GM19468 (cell line): ENCODE data around the gene PCDHGA7.
"Not testable (repeated sequence)": the region's sequence is repeated elsewhere in the genome, so short reads cannot be mapped to it uniquely, and the experiment has no call there.

Experiments
- ATAC-seq: cut with Tn5 transposase; IDR thresholded peaks from one replicate; pipeline ENCODE4 v1.9.1; 2021; ENCODE audit warnings: mild to moderate bottlenecking, moderate library complexity, moderate number of reproducible peaks; ENCODE audit not compliant: unreplicated experiment; ENCODE audit errors: extremely low read depth

The PCDHGA7 gene

DNA sequence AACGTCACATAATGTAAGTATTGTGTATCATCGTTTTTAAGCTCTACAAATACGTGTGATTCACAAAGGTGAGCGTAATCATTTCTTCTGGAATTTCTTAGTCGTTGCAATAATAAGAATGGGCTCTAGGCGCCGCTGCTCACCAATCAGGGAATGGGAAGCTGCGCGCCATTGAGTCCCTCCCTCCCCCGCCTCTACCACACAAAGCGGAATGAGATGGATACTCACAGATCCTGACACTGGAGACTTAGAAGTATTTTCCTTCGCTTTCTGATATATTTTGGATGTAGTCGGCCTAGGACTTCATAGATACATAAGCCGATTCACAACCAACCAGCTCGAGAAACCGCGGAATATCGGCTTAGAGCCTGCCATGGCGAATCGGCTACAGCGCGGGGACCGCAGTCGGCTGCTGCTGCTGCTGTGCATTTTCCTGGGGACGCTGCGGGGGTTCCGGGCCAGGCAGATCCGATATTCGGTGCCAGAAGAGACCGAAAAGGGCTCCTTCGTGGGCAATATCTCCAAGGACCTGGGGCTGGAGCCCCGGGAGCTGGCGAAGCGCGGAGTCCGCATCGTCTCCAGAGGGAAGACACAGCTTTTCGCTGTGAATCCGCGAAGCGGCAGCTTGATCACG is 38.4 kb downstream of the PCDHGA7 start, which contains the start of gene PCDHGA11:
Gene PCDHGA11 (plus strand): TSS at position 197 of the 634 bp plus-strand sequence. CDS start 177 bp downstream, at position 374.
- no peak for ATAC-seq

DNA sequence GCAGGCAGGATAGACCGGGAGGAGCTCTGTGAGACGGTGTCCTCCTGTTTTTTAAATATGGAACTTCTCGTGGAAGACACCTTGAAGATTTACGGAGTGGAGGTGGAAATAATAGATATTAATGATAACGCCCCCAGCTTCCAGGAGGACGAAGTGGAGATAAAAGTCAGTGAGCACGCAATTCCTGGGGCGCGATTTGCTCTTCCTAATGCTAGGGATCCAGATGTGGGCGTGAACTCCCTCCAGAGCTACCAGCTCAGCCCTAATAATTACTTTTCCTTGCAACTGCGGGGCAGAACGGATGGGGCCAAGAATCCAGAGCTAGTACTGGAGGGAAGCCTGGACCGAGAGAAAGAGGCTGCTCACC is 38.9 kb downstream of the PCDHGA7 start:
- ATAC-seq, result no peak

DNA sequence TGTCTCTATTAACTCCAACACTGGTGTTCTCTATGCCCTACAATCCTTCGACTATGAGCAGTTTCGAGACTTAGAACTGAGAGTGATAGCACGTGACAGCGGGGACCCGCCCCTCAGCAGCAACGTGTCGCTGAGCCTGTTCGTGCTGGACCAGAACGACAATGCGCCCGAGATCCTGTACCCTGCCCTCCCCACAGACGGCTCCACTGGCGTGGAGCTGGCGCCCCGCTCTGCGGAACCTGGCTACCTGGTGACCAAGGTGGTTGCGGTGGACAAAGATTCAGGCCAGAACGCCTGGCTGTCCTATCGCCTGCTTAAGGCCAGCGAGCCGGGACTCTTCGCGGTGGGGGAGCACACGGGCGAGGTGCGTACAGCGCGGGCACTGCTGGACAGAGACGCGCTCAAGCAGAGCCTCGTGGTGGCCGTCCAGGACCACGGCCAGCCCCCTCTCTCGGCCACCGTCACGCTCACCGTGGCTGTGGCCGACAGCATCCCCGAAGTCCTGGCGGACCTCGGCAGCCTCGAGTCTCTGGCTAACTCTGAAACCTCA is 40.3 kb downstream of the PCDHGA7 start:
- no peak for ATAC-seq

DNA sequence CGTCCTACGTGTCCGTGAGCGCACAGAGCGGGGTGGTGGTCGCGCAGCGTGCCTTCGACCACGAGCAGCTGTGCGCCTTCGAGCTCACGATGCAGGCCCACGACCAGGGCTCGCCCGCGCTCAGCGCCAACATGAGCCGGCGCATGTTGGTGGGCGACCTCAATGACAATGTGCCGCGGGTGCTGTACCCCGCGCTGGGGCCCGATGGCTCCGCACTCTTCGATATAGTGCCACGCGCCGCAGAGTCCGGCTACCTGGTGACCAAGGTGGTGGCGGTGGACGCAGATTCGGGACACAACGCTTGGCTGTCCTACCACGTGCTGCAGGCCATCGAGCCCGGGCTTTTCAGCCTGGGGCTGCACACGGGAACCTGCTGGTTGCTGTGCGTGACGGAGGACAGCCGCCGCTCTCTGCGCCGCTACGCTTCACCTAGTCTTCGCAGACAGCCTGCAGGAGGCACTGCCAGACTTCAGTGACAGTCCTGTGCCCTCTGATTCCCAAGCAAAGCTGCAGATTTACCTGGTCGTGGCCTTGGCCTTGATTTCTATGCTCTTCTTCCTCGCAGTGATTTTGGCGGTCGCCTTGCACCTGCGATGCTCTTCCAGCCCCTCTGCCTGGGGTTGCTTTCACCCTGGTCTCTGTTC is 45.4 kb downstream of the PCDHGA7 start:
- ATAC-seq, result no peak

DNA sequence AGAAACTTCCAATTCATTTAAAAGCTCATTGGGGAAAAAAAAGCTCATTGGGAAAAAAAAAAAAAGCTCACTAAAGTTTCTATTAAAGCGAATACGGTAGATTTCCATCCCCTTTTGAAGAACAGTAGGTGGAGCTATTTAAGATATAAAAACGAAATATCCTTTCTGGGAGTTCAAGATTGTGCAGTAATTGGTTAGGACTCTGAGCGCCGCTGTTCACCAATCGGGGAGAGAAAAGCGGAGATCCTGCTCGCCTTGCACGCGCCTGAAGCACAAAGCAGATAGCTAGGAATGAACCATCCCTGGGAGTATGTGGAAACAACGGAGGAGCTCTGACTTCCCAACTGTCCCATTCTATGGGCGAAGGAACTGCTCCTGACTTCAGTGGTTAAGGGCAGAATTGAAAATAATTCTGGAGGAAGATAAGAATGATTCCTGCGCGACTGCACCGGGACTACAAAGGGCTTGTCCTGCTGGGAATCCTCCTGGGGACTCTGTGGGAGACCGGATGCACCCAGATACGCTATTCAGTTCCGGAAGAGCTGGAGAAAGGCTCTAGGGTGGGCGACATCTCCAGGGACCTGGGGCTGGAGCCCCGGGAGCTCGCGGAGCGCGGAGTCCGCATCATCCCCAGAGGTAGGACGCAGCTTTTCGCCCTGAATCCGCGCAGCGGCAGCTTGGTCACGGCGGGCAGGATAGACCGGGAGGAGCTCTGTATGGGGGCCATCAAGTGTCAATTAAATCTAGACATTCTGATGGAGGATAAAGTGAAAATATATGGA is 48.0 kb downstream of the PCDHGA7 start, which contains the start of gene PCDHGA12:
Gene PCDHGA12 (plus strand): TSS at position 176 of the 782 bp plus-strand sequence. CDS start 253 bp downstream, at position 429.
- peak; percentile 86 for ATAC-seq

DNA sequence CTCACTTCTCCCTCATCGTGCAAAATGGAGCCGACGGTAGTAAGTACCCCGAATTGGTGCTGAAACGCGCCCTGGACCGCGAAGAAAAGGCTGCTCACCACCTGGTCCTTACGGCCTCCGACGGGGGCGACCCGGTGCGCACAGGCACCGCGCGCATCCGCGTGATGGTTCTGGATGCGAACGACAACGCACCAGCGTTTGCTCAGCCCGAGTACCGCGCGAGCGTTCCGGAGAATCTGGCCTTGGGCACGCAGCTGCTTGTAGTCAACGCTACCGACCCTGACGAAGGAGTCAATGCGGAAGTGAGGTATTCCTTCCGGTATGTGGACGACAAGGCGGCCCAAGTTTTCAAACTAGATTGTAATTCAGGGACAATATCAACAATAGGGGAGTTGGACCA is 48.7 kb downstream of the PCDHGA7 start:
- no peak for ATAC-seq

DNA sequence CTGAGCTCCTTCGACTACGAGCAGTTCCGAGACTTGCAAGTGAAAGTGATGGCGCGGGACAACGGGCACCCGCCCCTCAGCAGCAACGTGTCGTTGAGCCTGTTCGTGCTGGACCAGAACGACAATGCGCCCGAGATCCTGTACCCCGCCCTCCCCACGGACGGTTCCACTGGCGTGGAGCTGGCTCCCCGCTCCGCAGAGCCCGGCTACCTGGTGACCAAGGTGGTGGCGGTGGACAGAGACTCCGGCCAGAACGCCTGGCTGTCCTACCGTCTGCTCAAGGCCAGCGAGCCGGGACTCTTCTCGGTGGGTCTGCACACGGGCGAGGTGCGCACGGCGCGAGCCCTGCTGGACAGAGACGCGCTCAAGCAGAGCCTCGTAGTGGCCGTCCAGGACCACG is 49.8 kb downstream of the PCDHGA7 start:
- not testable (repeated sequence) for ATAC-seq

DNA sequence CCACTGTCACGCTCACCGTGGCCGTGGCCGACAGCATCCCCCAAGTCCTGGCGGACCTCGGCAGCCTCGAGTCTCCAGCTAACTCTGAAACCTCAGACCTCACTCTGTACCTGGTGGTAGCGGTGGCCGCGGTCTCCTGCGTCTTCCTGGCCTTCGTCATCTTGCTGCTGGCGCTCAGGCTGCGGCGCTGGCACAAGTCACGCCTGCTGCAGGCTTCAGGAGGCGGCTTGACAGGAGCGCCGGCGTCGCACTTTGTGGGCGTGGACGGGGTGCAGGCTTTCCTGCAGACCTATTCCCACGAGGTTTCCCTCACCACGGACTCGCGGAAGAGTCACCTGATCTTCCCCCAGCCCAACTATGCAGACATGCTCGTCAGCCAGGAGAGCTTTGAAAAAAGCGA is 50.2 kb downstream of the PCDHGA7 start:
- not testable (repeated sequence) for ATAC-seq

DNA sequence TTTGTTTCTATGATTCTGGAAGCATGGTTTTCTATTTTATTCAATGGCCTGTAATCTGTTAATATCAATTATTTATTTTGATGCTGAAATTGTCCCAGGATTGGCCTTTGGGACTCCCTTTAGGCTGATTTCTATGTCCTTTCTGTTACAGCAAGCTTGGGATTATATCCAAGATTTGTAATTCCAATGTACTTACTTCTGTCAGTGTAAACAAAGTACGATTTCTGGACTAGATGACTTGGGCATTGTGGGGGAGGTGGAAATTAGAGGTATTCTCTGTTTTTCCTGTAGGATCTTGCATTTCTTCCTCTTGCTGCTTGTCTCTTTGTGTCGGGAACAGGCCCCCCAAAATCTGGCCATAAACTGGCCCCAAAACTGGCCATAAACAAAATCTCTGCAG is 51.5 kb downstream of the PCDHGA7 start:
- ATAC-seq, result no peak
